DMS153 treated with DMSO at 0.1 percent for 48 hours (cell line): Measurements from ENCODE around the gene LRRC8D.
"Not testable (repeated sequence)": the region's sequence is repeated elsewhere in the genome, so short reads cannot be mapped to it uniquely, and the experiment has no call there.

Experiments
- DNase-seq: peaks from one replicate; lab custom pipeline; 2025; ENCODE audit not compliant: unreplicated experiment; lab: John Stamatoyannopoulos, UW

LRRC8D gene

DNA sequence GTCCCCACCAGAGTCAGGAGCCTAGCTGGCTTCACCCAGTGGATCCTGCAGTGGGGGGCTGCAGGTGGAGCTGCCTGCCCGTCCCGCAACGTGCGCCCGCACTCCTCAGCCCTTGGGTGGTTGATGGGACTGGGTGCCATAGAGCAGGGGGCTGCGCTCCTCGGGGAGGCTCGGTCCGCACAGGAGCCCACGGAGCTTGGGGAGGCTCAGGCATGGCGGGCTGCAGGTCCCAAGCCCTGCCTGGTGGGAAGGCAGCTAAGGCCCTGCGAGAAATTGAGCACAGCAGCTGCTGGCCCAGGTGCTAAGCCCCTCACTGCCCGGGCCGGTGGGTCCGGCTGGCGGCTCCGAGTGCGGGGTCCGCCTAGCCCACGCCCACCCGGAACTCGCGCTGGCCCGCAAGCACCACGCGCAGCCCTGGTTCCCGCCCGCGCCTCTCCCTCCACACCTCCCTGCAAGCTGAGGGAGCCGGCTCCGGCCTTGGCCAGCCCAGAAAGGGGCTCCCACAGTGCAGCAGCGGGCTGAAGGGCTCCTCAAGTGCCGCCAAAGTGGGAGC is 163.8 kb downstream of the LRRC8D start:
- DNase-seq: not testable (repeated sequence)

DNA sequence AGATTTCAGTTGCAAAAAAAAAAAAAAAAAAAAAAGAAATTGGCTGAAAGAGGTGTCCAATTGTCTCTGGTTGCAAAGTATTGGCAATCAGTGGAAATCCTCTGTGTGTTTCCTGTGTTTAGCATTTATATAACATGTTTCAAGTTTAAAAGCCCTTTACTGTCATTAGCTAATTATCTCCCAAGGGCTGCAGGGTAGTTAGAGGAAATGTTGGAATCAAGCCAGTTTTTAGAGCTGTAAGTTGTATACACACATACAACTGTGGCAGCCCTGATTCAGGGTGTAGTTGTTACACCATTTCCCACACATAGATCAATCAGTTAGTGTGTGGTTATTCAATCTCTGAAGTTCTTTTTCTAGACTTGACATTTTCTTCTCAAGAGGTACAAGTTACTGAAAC is 165.2 kb downstream of the LRRC8D start:
- peak; percentile 34 for DNase-seq
